Anterior cingulate cortex (tissue), 58 donors: ENCODE data around the gene DCHS2.
"Not testable (repeated sequence)": the region's sequence is repeated elsewhere in the genome, so short reads cannot be mapped to it uniquely, and the experiment has no call there.

Experiments used
- DNase-seq, 58 donors: peaks; one replicate each; lab custom pipeline; 2025; lab: John Stamatoyannopoulos, UW

DCHS2 gene

GRCh38 chr4:154254999-154255398, 236.6 kb downstream of the DCHS2 start:
- no peak for DNase-seq

- no peak for DNase-seq
Measured at GRCh38 chr4:154234576-154234975, 257.0 kb downstream of the DCHS2 start.

GRCh38 chr4:154231806-154232478, 259.7 kb downstream of the DCHS2 start:
- DNase-seq, result no peak

- no peak for DNase-seq
Measured at GRCh38 chr4:154230723-154231122, 260.9 kb downstream of the DCHS2 start.

DNA sequence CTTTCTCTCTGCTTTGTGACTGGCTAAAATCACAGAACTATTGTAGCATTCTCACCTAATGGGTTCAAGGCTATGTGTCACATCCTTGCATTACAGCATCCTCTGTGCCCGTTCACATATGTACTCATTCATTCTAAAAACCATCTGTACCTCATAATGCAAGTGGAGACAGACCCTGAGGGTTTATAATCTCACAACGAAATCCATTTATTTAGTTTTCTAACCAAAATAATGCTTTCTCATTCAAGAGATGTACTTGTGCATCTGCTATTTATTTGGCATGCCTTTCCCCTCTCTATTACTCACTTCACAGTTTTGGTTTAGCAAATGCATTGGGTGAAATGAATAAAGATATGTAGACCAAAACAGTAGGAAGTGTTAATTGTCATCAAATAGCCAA, 261.5 kb downstream of the DCHS2 start:
- no peak for DNase-seq

DNA sequence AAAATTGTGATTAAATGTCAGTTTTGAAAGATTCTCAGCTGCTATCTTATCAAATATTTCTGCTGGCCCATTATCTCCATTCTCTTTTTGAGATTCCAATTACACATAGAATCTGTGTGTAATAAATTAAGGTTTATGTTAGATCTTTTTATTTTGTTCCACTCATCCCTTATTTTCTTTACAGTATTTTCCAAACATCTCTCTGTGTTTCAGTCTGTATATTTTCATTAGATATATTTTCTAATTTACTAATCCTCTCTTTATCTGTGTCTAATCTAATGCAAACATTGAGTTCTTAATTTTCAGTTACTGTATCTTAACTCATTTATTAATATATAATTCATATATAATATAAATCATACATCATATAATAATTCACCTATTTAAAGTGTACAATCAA, 268.7 kb downstream of the DCHS2 start:
- DNase-seq, result no peak

- no peak for DNase-seq
Measured at GRCh38 chr4:154218051-154218450, 273.5 kb downstream of the DCHS2 start.

DNA sequence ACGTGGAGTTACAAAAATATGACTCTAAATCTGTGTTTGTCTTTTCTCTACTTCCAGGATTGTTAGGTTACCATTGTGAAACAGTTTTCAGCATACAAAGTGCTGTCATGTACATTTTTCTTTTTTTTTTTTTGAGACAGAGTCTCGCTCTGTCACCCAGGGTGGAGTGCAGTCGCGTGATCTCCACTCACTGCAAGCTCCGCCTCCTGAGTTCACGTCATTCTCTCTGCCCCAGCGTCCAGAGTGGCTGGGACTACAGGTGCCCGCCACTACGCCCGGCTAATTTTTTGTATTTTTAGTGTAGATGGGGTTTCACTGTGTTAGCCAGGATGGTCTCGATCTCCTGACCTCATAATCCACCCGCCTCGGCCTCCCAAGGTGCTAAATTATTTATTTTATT, 274.2 kb downstream of the DCHS2 start:
- not testable (repeated sequence) for DNase-seq

DNA sequence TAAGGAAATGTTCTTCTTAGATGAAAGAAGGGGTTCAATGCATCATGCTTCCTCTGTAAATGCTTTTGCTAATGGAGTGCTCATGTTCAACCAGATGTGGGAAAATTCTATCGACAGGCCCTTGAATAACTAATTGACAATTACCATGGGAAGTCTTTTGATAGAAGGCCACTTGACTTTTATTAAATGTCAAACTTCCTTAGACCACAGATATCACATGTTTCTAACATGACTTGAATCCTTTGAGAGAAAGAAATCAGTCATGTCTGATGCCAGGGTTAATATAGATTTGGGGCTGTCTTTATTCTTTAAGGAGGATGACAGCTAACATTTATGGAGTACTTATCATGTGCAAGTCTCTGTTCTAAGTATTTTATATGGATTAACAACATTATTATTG, 280.1 kb downstream of the DCHS2 start:
- DNase-seq, result no peak

DNA sequence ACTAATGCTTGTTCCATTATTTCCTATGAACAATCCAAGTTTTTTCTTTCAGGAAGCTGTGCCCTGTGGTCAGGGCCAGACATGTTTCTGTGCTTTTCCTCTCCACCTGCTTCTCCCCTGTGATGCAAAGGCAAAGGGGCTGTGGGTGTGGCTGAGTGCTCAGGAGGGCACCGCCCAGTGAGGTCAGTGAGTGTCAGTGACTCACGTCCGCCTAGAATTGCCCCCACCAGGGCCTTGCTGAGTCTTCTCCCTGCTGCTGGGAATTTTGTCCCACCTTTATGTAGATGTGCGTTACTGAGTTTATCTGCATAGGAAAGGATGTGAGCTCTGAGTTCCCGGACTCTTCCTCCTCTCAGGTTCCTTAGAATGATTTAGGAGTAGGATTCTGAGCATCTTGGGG, 283.2 kb downstream of the DCHS2 start:
- no peak for DNase-seq

GRCh38 chr4:154205471-154205870, 286.1 kb downstream of the DCHS2 start:
- no peak for DNase-seq

DNA sequence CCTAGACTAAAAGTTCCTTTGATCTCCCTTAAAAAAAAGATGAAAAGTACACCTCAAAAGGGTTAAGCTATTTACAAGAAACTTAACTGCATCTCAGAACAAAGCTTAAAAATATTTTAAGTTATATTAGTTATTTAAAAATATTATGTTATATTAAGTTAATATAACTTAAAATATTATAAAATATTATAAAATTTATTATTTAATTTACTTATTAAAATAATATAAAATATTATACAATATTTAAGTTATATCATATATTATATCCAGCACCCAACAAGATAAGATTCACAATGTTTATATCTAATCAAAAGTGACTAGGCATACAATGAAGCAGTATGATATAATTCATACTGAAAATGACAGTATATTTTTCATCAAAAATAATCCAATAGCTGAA, 296.9 kb downstream of the DCHS2 start:
- no peak for DNase-seq

DNA sequence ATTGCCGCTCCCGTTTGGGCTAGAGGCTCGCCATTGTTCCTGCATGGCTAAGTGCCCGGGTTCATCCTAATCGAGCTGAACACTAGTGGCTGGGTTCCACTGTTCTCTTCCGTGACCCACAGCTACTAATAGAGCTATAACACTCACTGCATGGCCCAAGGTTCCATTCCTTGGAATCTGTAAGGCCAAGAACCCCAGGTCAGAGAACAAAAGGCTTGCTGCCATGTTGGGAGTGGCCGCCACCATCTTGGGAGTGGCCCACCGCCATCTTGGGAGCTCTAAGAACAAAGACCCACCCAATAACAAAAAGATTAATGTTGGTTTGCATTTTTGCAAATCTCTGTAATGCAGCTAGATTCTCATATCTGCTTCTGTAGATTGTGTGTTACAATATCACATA, 299.0 kb downstream of the DCHS2 start:
- DNase-seq, result no peak

- no peak for DNase-seq
Measured at GRCh38 chr4:154189346-154189745, 302.3 kb downstream of the DCHS2 start.

DNA sequence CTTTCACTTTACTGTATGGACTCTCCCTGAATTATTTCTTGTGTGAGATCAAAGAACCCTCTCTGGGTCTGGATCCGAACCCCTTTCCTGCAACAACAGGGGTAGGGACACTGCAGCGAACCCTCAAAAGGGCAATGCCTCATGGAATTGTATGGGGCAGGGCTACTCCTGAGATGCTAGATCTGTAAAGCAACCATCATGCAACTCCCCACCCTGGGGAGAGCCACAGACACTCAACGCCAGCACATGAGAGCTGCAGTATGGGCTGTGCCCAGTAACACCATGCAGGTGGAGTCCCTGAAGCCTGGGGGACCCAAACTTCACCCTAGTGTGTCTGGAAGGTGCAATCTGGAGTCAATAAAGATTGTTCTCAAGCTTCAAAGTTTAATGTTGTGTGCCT, 304.7 kb downstream of the DCHS2 start:
- no peak for DNase-seq

- no peak for DNase-seq
Measured at GRCh38 chr4:154186035-154186434, 305.6 kb downstream of the DCHS2 start.

GRCh38 chr4:154184238-154184637, 307.4 kb downstream of the DCHS2 start:
- no peak for DNase-seq

GRCh38 chr4:154183264-154183663, 308.3 kb downstream of the DCHS2 start:
- DNase-seq, result no peak
